ENCODE measurements around the gene TMA7B.
A peak's percentile ranks its signal among the peaks of the same experiment; 100 is the strongest.

Gene TMA7B

GRCh38 chr22:39916496-39916895 lies 43.7 kb upstream of the TMA7B start:
- TF ChIP-seq, protein P1, sequence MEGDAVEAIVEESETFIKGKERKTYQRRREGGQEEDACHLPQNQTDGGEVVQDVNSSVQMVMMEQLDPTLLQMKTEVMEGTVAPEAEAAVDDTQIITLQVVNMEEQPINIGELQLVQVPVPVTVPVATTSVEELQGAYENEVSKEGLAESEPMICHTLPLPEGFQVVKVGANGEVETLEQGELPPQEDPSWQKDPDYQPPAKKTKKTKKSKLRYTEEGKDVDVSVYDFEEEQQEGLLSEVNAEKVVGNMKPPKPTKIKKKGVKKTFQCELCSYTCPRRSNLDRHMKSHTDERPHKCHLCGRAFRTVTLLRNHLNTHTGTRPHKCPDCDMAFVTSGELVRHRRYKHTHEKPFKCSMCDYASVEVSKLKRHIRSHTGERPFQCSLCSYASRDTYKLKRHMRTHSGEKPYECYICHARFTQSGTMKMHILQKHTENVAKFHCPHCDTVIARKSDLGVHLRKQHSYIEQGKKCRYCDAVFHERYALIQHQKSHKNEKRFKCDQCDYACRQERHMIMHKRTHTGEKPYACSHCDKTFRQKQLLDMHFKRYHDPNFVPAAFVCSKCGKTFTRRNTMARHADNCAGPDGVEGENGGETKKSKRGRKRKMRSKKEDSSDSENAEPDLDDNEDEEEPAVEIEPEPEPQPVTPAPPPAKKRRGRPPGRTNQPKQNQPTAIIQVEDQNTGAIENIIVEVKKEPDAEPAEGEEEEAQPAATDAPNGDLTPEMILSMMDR (IDR thresholded peaks at IDR 0.05; ENCODE audit: low read length, missing control alignments) = no peak
- no peak overlapping the region for H3K4me3 ChIP-seq (replicated peaks; ENCODE audit: low read depth, low read length)
- DNase-seq (ENCODE audit: low read depth) = no peak

- TF ChIP-seq, protein P1 (IDR thresholded peaks at IDR 0.05; ENCODE audit: low read length, missing control alignments) = no peak
- DNase-seq (ENCODE audit: low read depth) = no peak
- H3K4me3 ChIP-seq (replicated peaks; ENCODE audit: low read depth, low read length) = no peak overlapping the region
Observed at GRCh38 chr22:39917197-39917643, 43.0 kb upstream of the TMA7B start.

DNA sequence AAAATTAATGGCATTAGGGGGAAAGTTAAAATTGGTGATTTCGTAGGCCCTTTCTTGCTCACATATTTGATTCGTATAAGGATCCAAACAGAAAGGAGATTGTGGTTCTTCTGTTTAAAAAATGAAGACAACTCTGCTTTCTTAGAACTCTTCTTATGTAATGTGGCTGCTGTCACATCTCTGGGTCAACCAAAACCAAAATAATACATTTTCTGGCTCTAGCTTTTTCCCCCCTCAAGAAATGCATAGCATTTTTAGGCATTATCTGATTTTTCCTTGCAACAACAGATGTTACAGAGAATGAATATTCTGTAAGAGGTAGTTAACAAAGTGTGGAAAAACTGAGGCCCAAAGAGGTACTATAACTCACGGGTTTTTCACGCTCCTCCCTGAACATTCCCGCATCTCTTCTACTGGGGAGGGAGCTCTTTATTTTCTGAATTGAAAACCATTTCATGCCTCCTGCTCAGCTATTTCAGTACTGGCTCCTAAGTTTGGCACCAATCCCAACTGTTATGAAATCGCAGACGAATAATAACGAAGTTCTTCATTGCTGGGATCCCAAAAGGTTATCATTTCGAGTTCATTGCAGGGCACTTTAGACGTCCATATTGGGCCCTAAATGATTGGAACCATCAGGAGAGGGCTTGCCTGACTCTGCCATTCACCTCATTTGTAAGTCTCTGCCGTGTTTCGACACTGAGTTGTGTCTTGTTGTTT lies 42.3 kb upstream of the TMA7B start:
- TF ChIP-seq, protein P1 (IDR thresholded peaks at IDR 0.05; ENCODE audit: low read length, missing control alignments) = no peak
- DNase-seq (ENCODE audit: low read depth) = peak; percentile 25
- H3K4me3 ChIP-seq (replicated peaks; ENCODE audit: low read depth, low read length) = no peak overlapping the region

GRCh38 chr22:39920134-39920743 lies 40.0 kb upstream of the TMA7B start:
- DNase-seq (ENCODE audit: low read depth) = no peak
- H3K4me3 ChIP-seq (replicated peaks; ENCODE audit: low read depth, low read length) = no peak overlapping the region
- TF ChIP-seq, protein P1 (IDR thresholded peaks at IDR 0.05; ENCODE audit: low read length, missing control alignments) = no peak

DNA sequence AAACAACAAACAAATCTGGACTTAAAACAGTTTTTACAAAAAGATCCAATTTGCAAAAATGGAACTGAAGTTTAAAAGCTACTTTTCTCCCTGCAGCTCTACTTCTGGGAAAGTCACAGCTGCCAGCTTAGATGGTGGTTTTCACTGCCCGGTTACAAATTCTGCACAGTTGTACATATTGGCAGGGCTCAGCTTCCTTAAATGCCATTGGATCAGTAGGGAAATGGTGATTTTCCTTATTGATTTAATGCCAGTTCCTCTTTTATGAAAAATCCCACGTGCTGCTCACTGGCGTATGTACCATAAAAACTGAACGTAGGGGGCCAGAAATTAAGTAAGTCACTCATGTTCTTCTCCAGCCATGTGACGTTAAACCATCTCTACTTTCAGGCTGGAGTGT lies 36.5 kb upstream of the TMA7B start:
- TF ChIP-seq, protein P1 (IDR thresholded peaks at IDR 0.05; ENCODE audit: low read length, missing control alignments) = no peak
- DNase-seq (ENCODE audit: low read depth) = no peak
- no peak overlapping the region for H3K4me3 ChIP-seq (replicated peaks; ENCODE audit: low read depth, low read length)

DNA sequence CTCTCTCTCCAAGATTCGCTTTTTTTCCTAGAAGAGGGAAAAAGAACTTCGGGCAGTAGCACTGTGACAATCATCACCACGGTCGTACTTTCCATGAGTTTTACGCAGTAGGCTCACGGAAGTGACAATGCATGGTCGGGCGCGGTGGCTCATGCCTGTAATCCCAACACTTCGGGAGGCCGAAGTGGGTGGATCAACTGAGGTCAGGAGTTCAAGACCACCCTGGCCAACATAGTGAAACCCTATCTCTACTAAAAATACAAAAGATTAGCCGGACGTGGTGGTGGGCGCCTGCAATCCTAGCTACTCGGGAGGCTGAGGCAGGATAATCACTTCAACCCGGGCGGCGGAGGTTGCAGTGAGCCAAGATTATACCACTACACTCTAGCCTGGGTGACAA lies 35.9 kb upstream of the TMA7B start:
- no peak overlapping the region for H3K4me3 ChIP-seq (replicated peaks; ENCODE audit: low read depth, low read length)
- TF ChIP-seq, protein P1 (IDR thresholded peaks at IDR 0.05; ENCODE audit: low read length, missing control alignments) = no peak
- no peak for DNase-seq (ENCODE audit: low read depth)

All from fibroblast of pulmonary artery (primary cell).